HG02678 (cell line): ENCODE measurements around the gene POLR1D.

Experiments used
- ATAC-seq: cut with Tn5 transposase; IDR thresholded peaks from one replicate; pipeline ENCODE4 v1.9.1; 2021; ENCODE audit warnings: mild to moderate bottlenecking, moderate library complexity; ENCODE audit not compliant: unreplicated experiment

The POLR1D gene

GRCh38 chr13:27621366-27622101 lies at the start of gene POLR1D:
Gene POLR1D, plus strand, starts transcription at chr13:27621892. Its CDS starts 92 bp downstream, at chr13:27621984.
- peak; percentile 64 for ATAC-seq

GRCh38 chr13:27572234-27572901 lies 49.3 kb upstream of the POLR1D start:
- ATAC-seq = no peak

GRCh38 chr13:27573265-27573664 lies 48.4 kb upstream of the POLR1D start:
- ATAC-seq = no peak

- ATAC-seq = no peak
Measured at GRCh38 chr13:27574661-27575060, 47.0 kb upstream of the POLR1D start.

GRCh38 chr13:27578121-27579030 lies 43.3 kb upstream of the POLR1D start:
- ATAC-seq = no peak

- ATAC-seq = no peak
Measured at GRCh38 chr13:27583645-27584044, 38.0 kb upstream of the POLR1D start.

GRCh38 chr13:27587095-27587746 lies 34.5 kb upstream of the POLR1D start:
- no peak for ATAC-seq

GRCh38 chr13:27588405-27588804 lies 33.3 kb upstream of the POLR1D start:
- ATAC-seq = no peak

- no peak for ATAC-seq
Measured at GRCh38 chr13:27592865-27593264, 28.8 kb upstream of the POLR1D start.

- ATAC-seq = peak; percentile 64
Measured at GRCh38 chr13:27593267-27593666, 28.4 kb upstream of the POLR1D start.

- peak; percentile 41 for ATAC-seq
Measured at GRCh38 chr13:27595055-27595811, 26.5 kb upstream of the POLR1D start.

- ATAC-seq = no peak
Measured at GRCh38 chr13:27599096-27599495, 22.6 kb upstream of the POLR1D start.

GRCh38 chr13:27599845-27600553 lies 21.7 kb upstream of the POLR1D start:
- ATAC-seq = no peak

GRCh38 chr13:27600711-27601110 lies 21.0 kb upstream of the POLR1D start:
- no peak for ATAC-seq

GRCh38 chr13:27601208-27601607 lies 20.5 kb upstream of the POLR1D start:
- no peak for ATAC-seq

- ATAC-seq = no peak
Measured at GRCh38 chr13:27601803-27602202, 19.9 kb upstream of the POLR1D start.

- ATAC-seq = no peak
Measured at GRCh38 chr13:27605099-27605498, 16.6 kb upstream of the POLR1D start.

- no peak for ATAC-seq
Measured at GRCh38 chr13:27605610-27606200, 16.0 kb upstream of the POLR1D start.

- no peak for ATAC-seq
Measured at GRCh38 chr13:27607125-27607524, 14.6 kb upstream of the POLR1D start.
